Dermis blood vessel endothelial cell (primary cell): ENCODE measurements around the gene PAMR1. TPM values are rescaled to one million over a fixed set of nuclear protein-coding genes. Genes with fewer than 3 reads are reported as not detected.
A peak's percentile ranks its signal among the peaks of the same experiment; 100 is the strongest.

Experiments
- DNase-seq: peaks from one replicate; pipeline ENCODE4 v3.0.0; 2010
- total RNA-seq: library from RNA; depleted of rRNA; stranded (reverse); fragments of >200 nt; gene quantifications from 2 replicates; pipeline ENCODE4 v1.2.3, GENCODE V29; 2014

The PAMR1 gene
- total RNA-seq, 1 donor from 2014 or later, result 0.68 TPM

DNA sequence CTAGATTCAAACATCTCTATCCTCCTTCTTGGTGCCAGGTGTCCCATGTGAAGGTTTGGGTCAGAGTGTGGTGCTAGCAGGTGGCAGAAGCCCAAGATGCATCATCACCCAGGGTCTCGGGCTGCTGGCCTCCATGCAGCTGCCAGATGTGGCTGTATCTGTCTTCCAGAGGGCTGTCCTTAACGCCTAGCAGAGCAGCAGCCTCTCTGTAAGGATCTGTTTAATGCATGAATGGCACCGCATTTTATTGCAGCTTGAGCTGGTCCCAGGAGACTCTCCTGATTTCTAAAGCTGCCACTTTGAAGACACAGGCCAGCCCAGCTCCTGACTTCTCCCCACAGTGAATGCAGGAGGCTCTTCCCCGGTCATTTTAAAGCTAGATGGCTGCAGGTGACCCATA is 132.3 kb downstream of the PAMR1 start:
- no peak for DNase-seq

DNA sequence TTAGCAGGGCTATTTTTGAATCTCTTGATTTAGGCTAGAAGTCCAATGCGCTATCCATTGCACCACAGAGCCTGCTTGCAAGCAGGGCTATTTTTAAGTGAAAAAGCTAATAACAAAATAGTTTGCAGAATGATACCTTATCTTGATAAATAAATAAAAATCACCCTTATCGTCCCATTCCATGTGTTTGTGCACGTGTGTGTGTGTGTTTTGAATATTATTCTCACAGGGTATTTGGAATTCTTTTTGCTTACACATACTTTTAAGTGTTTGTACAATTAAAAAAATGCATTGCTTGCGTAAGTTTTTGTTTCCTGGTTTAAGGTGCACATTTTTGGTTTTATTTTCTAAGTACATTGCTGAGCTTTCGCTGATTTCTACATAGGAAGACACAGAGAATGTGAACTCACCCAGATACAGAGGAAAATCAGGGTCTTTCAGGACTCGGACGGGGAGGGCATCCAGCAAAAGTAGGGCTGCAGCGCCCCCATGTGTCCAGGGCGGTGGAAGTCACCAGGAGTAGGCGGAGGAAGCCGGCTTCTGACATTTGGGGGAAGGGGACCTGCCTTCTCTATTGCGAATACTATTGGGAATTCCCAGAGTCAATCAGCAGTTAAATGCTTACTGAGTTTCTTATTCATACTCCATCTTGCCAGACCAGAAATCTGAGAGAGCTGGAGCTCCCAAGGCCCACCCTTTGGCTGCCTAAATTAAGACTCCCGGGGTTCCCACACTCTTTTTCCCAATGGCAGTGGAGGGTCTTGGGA is 133.3 kb downstream of the PAMR1 start:
- DNase-seq, result peak; percentile 80

DNA sequence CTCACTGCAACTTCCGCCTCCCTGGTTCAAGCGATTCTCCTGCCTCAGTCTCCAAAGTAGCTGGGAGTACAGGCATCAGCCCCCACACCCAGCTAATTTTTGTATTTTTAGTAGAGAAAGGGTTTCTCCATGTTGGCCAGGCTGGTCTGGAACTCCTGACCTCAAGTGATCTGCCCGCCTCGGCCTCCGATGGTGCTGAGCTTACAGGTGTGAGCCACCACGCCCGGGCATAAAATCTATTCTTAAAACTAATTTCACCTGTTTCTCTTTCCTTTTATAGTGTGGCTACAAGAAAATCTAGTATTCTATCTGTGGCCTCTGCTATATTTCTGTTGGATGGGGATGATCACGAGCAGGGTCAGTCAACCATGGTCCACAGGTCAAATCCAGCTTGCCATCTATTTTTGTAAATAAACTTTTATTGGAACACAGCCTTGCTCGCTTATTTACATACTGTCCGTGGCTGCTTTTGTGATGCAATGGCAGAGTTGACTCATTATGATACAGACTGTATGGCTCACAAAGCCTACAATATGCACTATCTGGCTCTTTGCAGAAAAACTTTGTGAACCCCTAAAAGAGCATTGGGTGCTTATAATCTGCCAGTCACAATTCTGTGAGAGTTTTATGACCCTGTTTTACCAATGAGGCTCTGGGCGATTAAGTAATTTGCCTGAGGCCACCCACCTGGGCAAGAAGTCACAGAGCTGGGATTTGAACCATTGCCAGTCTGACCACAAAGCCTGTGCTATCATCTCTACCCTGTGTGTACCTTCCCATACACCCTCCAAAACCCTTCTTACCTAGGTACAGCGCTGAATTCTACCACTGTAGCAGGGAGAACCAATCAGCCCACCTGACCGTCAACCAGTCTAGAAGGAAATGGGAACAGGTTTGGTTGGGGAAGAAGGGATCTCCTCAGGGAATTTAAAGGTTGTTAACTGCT is 134.4 kb downstream of the PAMR1 start:
- peak; percentile 4 for DNase-seq

DNA sequence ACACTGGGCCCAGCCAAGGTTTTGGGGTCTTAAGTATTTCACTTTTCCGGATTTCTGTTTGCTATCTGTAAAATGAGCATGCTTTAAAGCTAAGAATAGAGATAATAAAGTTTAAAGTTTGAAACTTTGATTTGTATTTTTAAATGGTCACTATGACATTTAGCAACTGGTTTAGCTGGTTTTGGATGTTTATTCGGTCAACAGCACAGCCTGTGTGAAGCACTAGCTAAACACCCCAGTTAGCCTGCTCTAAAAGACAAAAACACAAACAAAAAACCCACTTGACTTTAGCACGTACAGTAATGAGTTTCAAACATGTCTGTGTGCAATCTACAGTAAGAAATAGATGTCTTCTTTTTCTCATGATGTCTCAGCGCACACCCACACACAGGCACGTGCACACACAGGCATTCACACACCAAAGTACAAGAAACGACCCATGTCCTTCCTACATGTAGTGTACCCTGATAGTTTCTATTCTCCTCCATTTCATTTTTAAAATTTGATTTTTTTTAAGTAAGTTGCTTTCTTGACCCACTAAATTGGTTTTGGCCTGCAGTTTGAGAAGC is 135.4 kb downstream of the PAMR1 start:
- DNase-seq, result no peak

DNA sequence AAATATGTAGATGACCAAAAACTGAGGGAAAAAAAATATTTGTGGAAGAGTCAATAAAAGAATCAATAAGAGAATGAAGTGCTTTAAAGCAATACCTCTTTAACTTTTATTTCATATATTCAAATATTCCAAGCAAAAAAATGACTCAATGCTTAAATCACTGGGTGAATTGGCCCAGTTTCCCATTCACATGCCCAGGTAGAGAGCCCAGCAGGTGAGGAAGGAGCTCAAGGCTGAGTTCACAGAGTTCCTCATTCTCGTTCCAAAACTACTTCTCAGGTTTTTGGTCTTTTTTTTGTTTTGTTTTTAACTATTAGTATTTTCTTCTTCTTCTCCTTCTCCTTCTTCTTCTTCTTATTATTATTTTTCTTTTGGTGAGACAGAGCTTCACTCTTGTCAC is 136.3 kb downstream of the PAMR1 start:
- no peak for DNase-seq

DNA sequence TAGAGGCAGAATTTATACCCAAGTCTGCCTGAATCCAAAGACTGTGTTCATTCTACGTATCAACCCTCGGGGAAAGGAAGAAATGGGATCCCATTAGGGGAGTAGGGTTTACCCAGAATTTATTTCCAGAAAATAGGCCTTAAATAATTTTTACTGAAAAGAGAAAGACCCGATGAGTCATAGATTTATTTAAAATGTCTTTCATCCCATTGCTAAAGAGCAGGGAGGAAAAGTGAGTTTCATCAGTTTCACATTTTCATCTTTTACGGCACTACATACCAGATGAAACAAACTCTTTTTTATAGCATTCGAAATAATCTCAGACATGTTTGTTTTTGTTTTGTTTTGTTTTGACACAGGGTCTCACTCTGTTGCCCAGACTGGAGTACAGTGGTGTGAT is 137.4 kb downstream of the PAMR1 start:
- DNase-seq, result no peak

DNA sequence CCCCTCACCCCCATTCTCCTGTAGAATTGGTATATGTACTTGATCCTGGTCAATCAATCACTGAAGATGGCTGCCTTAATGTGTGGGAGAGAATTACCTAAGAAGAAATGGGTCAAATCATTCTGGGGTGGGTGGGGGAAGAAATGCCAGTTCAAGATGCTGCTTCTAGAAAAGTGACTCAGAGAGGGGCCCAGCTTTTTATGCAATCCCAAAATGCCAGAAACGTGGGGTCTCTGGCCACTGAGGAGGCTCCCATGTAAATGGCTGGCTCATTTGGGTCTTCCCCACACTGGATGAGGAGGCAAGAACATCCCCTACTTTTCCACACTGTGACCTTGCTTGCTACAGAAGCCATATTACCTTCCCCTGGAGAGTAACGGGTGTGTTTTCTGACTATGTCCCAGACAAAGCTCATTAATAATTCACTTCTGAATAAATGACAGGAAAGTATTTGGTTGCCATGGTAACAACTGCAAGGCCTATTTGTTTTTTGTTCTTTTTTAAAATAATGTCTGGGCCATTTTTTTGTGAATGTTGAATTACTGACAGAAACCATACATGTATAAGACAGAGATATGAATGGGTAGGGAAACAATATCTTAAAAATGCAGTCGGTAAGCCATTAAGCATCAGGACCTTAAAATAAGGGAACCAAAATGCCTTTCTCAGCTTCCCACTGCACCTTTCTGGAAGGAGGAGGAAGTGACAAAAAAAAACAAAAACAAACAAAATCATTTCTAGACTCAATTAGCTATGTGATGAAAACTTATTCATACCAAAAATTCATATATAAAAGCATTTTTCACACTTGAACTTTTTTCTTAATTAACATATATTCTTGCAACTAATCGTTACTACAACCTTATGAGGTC is 138.1 kb downstream of the PAMR1 start:
- peak; percentile 21 for DNase-seq

DNA sequence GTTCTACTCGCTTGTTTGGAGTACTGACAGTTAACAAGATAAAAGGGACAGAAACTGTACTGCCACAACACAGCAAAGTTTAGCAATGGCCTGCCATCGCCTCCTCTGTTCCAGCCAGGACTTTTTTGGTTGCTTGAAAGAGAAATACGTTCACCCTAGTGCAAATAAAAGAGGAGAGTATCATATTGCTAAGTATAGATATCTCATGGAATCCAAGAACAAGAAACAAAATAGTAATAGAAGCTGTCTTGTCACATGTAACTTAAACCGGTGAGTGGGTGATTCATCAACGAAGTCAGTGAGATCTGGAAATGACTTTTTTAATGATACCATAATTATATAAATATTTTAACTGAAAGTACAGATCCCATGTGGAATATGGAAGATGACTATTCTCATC is 141.5 kb downstream of the PAMR1 start:
- DNase-seq, result no peak

Other genes with a start within 250 kb of the PAMR1 start
- not detected in 2 replicates for gene SLC1A2, start 106.1 kb downstream of the PAMR1 start, total RNA-seq
- gene FJX1, start 92.8 kb upstream of the PAMR1 start, total RNA-seq, result 44.5 and 52.1 TPM in 2 replicates
- gene TRIM44, start 137.2 kb upstream of the PAMR1 start, total RNA-seq, result 20.6 and 25.4 TPM in 2 replicates